GM12865 (cell line): ENCODE results near the gene FIGNL2.

ENCODE experiments used
- DNase-seq: peaks from one replicate; pipeline ENCODE4 v3.0.0; 2010; ENCODE audit warnings: low read depth
- H3K4me3 ChIP-seq: 2 replicates; pipeline ENCODE4 v1.5.1; 2011; ENCODE audit warnings: mild to moderate bottlenecking, low read depth, low read length, control low read depth
- TF ChIP-seq, protein P1 (sequence below): IDR thresholded peaks from 2 replicates; pipeline ENCODE4 v1.5.1; 2011; ENCODE audit warnings: low read length, control low read depth, low read depth, inconsistent platforms; ENCODE audit not compliant: insufficient read depth; ENCODE audit errors: missing control alignments

Gene FIGNL2

GRCh38 chr12:51874000-51874399, 25.5 kb upstream of the FIGNL2 start:
- TF ChIP-seq, protein P1, sequence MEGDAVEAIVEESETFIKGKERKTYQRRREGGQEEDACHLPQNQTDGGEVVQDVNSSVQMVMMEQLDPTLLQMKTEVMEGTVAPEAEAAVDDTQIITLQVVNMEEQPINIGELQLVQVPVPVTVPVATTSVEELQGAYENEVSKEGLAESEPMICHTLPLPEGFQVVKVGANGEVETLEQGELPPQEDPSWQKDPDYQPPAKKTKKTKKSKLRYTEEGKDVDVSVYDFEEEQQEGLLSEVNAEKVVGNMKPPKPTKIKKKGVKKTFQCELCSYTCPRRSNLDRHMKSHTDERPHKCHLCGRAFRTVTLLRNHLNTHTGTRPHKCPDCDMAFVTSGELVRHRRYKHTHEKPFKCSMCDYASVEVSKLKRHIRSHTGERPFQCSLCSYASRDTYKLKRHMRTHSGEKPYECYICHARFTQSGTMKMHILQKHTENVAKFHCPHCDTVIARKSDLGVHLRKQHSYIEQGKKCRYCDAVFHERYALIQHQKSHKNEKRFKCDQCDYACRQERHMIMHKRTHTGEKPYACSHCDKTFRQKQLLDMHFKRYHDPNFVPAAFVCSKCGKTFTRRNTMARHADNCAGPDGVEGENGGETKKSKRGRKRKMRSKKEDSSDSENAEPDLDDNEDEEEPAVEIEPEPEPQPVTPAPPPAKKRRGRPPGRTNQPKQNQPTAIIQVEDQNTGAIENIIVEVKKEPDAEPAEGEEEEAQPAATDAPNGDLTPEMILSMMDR: no peak
- H3K4me3 ChIP-seq: no peak overlapping the region
- no peak for DNase-seq

DNA sequence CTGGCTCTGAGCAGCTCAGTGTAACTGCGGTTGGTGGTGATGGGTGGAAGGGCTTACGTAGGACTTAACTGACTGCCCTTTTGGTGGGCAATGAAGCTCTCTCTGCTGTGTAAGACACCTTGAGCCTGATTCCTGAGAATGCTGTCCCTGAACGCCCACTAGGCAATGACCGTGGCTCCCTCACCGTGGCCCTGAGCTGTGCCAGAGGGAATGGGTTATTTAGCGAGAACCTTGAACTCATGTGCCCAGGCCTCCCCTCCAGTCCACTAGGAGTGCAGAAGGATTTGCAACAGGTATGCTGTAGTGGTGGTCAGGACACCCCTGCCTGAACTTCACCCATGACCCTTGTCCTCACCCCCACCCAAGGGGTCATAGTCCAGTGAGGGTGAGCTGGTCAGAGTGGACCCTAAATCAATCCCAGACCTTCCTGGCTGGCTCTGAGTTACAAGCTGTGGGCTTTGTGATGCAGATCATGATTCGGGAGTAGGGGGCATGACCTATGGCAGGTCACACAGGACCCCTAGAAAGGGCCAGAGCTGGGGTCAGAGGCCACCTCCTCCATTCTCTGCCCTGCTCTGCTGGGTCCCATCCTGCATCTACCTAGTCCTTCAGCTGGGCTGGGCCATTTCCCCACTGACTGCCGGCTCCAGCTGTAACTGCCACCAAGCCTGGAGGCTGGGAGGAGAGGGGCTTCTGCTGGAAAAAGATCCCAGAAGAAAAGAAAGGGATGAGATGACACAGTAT, 24.9 kb upstream of the FIGNL2 start:
- TF ChIP-seq, protein P1: no peak
- DNase-seq: no peak
- H3K4me3 ChIP-seq: no peak overlapping the region

DNA sequence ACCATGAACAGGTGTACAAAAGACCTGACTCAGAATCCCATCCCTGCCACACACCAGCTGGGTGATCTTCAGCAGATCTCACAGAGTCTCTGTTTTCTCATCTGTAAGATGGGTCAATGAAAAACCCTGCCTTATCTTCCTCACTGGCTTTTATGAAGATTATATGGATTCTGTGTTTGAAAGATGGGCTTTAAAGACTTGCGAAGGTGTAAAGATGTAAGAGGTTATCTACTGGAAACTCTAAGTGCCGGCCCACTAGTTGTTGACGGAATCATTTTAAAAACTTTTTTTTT, 24.1 kb upstream of the FIGNL2 start:
- DNase-seq: no peak
- H3K4me3 ChIP-seq: no peak overlapping the region
- TF ChIP-seq, protein P1: no peak

- H3K4me3 ChIP-seq: no peak overlapping the region
- no peak for DNase-seq
- TF ChIP-seq, protein P1: no peak
These were observed 23.6 kb upstream of the FIGNL2 start for GRCh38 chr12:51871918-51872688.

- DNase-seq: no peak
- TF ChIP-seq, protein P1: no peak
These were observed 22.6 kb upstream of the FIGNL2 start for GRCh38 chr12:51871126-51871525.

DNA sequence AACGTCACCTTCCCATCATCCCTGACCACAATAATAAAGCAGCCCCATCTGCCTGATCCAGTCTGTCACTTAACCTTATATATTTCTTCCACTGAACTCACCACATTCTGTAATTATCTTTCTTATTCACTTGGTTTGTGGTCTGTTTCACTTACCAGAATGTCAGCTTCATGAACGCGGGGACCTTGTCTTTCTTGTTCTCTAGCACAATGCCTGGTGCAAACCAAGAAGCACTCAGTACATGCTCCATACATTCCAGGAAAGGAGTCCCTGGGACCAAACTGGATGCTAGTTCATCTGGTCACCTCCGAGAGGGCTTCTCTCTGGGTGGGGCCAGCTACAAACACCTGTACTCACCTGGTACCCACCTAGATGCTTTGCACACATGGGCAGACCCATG, 22.0 kb upstream of the FIGNL2 start:
- TF ChIP-seq, protein P1: no peak
- no peak for DNase-seq
- no peak overlapping the region for H3K4me3 ChIP-seq

More at GRCh38 chr12:51871126-51871525, 22.6 kb upstream of the FIGNL2 start:
- no peak overlapping the region for H3K4me3 ChIP-seq
